H1 (cell line): ENCODE data around the gene CCDC88A. TPM values are rescaled to one million over a fixed set of nuclear protein-coding genes. Genes with fewer than 3 reads are reported as not detected.

Source experiments
- CTCF ChIA-PET: fragments of 300-600 bp; sonication (Branson Sonifier 250); formaldehyde crosslinking; loops from one replicate; lab custom pipeline; 2021; ENCODE audit not compliant: partially characterized antibody; lab: Charles Lee
- POLR2A ChIA-PET: fragments of 300-600 bp; sonication (Branson Sonifier 250); formaldehyde crosslinking; loops from one replicate; lab custom pipeline; 2021; ENCODE audit warnings: inconsistent platforms; ENCODE audit not compliant: partially characterized antibody; lab: Charles Lee
- DNase-seq, 2 experiments: peaks; one replicate each; pipeline versions ENCODE4 v3.0.0 to v3.0.0-alpha.2; 2010 to 2022; ENCODE audit warnings: low spot score in 2 of 2, low read depth in 1 of 2, mixed read lengths in 1 of 2
- FAIRE-seq: peaks from 2 replicates; lab custom pipeline; 2011; peaks lifted over from hg19 to GRCh38; lab: Jason Lieb, UNC
- H2AFZ ChIP-seq: 2 replicates; pipeline ENCODE4 v1.8.1; 2012; ENCODE audit warnings: low read length, inconsistent platforms
- H2AK5ac ChIP-seq: 2 replicates; pipeline ENCODE4 v1.6.1; 2013; ENCODE audit warnings: low read depth, low read length
- H2BK120ac ChIP-seq: replicated peaks from 2 replicates; pipeline ENCODE3; 2013; ENCODE audit warnings: low read depth, low read length, inconsistent platforms
- H2BK12ac ChIP-seq: 2 replicates; pipeline ENCODE4 v1.6.1; 2013; ENCODE audit warnings: low read depth, low read length
- H2BK15ac ChIP-seq: 2 replicates; pipeline ENCODE4 v1.6.1; 2013; ENCODE audit warnings: low read length
- H2BK20ac ChIP-seq: 2 replicates; pipeline ENCODE4 v1.6.1; 2013; ENCODE audit warnings: low read length
- H2BK5ac ChIP-seq: 2 replicates; pipeline ENCODE4 v1.6.1; 2013; ENCODE audit warnings: low read depth, low read length
- H3K14ac ChIP-seq: 2 replicates; pipeline ENCODE4 v1.6.1; 2013; ENCODE audit warnings: inconsistent platforms; ENCODE audit not compliant: insufficient read length
- H3K18ac ChIP-seq: 2 replicates; pipeline ENCODE4 v1.6.1; 2013; ENCODE audit warnings: low read length; ENCODE audit errors: extremely low read depth
- H3K23ac ChIP-seq: 2 replicates; pipeline ENCODE4 v1.6.1; 2013; ENCODE audit warnings: inconsistent platforms; ENCODE audit not compliant: insufficient read length
- H3K23me2 ChIP-seq: 2 replicates; pipeline ENCODE4 v1.6.1; 2013; ENCODE audit warnings: low read depth, low read length
- H3K27ac ChIP-seq: 2 replicates; pipeline ENCODE4 v1.6.1; 2011; ENCODE audit warnings: low read depth, low read length, inconsistent platforms
- H3K27me3 ChIP-seq, 4 experiments: replicated peaks in 1 of 4; 1 replicate in 1 of 4; 2 replicates in 3 of 4; pipeline versions ENCODE4 v1.6.1 to v1.8.1; 2011 to 2013; ENCODE audit warnings: low read length in 3 of 4, mild to moderate bottlenecking in 3 of 4, inconsistent platforms in 2 of 4, mixed read lengths in 2 of 4, moderate library complexity in 1 of 4; ENCODE audit not compliant: control insufficient read depth in 3 of 4, insufficient read depth in 3 of 4; ENCODE audit errors: extremely low read depth in 1 of 4
- H3K36me3 ChIP-seq, 4 experiments: 2 replicates each; pipeline versions ENCODE4 v1.6.1 to v1.8.1; 2011 to 2013; ENCODE audit warnings: mild to moderate bottlenecking in 4 of 4, low read length in 3 of 4, moderate library complexity in 2 of 4, control low read depth in 1 of 4, inconsistent platforms in 1 of 4; ENCODE audit not compliant: insufficient read depth in 4 of 4, control insufficient read depth in 2 of 4
- H3K4ac ChIP-seq: replicated peaks from 2 replicates; pipeline ENCODE3; 2013; ENCODE audit warnings: low read length, low read depth, mixed read lengths, inconsistent platforms; ENCODE audit not compliant: insufficient read length
- H3K4me1 ChIP-seq, 4 experiments: replicated peaks in 1 of 4; 1 replicate in 1 of 4; 2 replicates in 3 of 4; pipeline versions ENCODE4 v1.6.1 to v1.8.1; 2011 to 2013; ENCODE audit warnings: low read length in 3 of 4, inconsistent platforms in 2 of 4, mixed read lengths in 1 of 4; ENCODE audit not compliant: insufficient read depth in 4 of 4, control insufficient read depth in 3 of 4
- H3K4me2 ChIP-seq, 2 experiments: 2 replicates each; pipeline versions ENCODE4 v1.6.1 to v1.8.1; 2011 to 2013; ENCODE audit warnings: low read depth in 2 of 2, low read length in 2 of 2, control low read depth in 1 of 2, inconsistent platforms in 1 of 2, mild to moderate bottlenecking in 1 of 2; ENCODE audit not compliant: insufficient read depth in 1 of 2
- H3K4me3 ChIP-seq, 4 experiments: fragments of 200-600, 300-600 bp in 1 of 4; sonication (generic), shearing (Covaris generic), sonication (Bioruptor Twin) in 1 of 4; 2 replicates each; pipeline versions ENCODE4 v1.5.1 to v1.8.1; 2011 to 2016; ENCODE audit warnings: low read length in 4 of 4, low read depth in 3 of 4, control low read depth in 2 of 4, inconsistent platforms in 2 of 4, mild to moderate bottlenecking in 2 of 4, mixed read lengths in 1 of 4, moderate library complexity in 1 of 4; ENCODE audit not compliant: insufficient read depth in 2 of 4; ENCODE audit errors: extremely low read depth in 1 of 4
- H3K56ac ChIP-seq: replicated peaks from 2 replicates; pipeline ENCODE3; 2013; ENCODE audit warnings: low read depth, mild to moderate bottlenecking, mixed read lengths, low read length, inconsistent platforms; ENCODE audit not compliant: insufficient read length
- H3K79me1 ChIP-seq: 2 replicates; pipeline ENCODE4 v1.6.1; 2013; ENCODE audit warnings: low read depth, low read length, control low read depth
- H3K79me2 ChIP-seq, 2 experiments: 2 replicates each; pipeline versions ENCODE4 v1.6.1 to v1.8.1; 2012 to 2013; ENCODE audit warnings: low read length in 2 of 2, mild to moderate bottlenecking in 2 of 2, inconsistent platforms in 1 of 2; ENCODE audit not compliant: insufficient read depth in 2 of 2, control insufficient read depth in 1 of 2
- H3K9ac ChIP-seq, 4 experiments: replicated peaks in 1 of 4; 1 replicate in 1 of 4; 2 replicates in 3 of 4; pipeline versions ENCODE4 v1.6.1 to v1.8.1; 2011 to 2013; ENCODE audit warnings: low read depth in 3 of 4, low read length in 3 of 4, control low read depth in 2 of 4, mild to moderate bottlenecking in 2 of 4, moderate library complexity in 2 of 4, inconsistent platforms in 1 of 4; ENCODE audit errors: extremely low read depth in 1 of 4
- H3K9me3 ChIP-seq, 2 experiments: 2 replicates each; pipeline versions ENCODE4 v1.6.1 to v1.8.1; 2012 to 2013; ENCODE audit warnings: mild to moderate bottlenecking in 2 of 2, moderate library complexity in 2 of 2, control low read depth in 1 of 2, inconsistent platforms in 1 of 2, low read depth in 1 of 2, low read length in 1 of 2, mixed read lengths in 1 of 2; ENCODE audit not compliant: insufficient read depth in 2 of 2
- H4K20me1 ChIP-seq, 2 experiments: replicated peaks in 1 of 2; 2 replicates each; pipeline versions ENCODE3 to v1.8.1; 2011 to 2013; ENCODE audit warnings: inconsistent platforms in 2 of 2, low read length in 2 of 2, mild to moderate bottlenecking in 1 of 2; ENCODE audit not compliant: insufficient read depth in 2 of 2, control insufficient read depth in 1 of 2
- H4K5ac ChIP-seq: 2 replicates; pipeline ENCODE4 v1.6.1; 2013; ENCODE audit warnings: low read length, low read depth, mixed read lengths, inconsistent platforms; ENCODE audit not compliant: insufficient read length
- H4K8ac ChIP-seq: 2 replicates; pipeline ENCODE4 v1.8.0; 2013; ENCODE audit warnings: mild to moderate bottlenecking, moderate library complexity, low read length, inconsistent platforms; ENCODE audit not compliant: insufficient read depth; ENCODE audit errors: extremely low read depth
- H4K91ac ChIP-seq: replicated peaks from 2 replicates; pipeline ENCODE3; 2013; ENCODE audit warnings: low read length, mixed read lengths, inconsistent platforms; ENCODE audit not compliant: insufficient read length
- SP4 ChIP-seq: IDR thresholded peaks from 2 replicates; pipeline ENCODE4 v1.6.1; 2012; ENCODE audit warnings: low read length, inconsistent platforms
- WGBS, 2 experiments: shearing (Covaris generic) in 1 of 2; methylation state at CpG; one replicate each; pipeline versions ENCODE4 v1.1.6 to v1.1.7; 2013 to 2015; ENCODE audit warnings: low lambda C conversion rate in 2 of 2, mixed read lengths in 2 of 2, inconsistent platforms in 1 of 2, low coverage in 1 of 2, missing lambda C conversion rate in 1 of 2; ENCODE audit not compliant: insufficient replicate concordance in 2 of 2, insufficient coverage in 1 of 2, insufficient read length in 1 of 2; ENCODE audit errors: extremely low coverage in 1 of 2, missing lambda C conversion rate in 1 of 2; 5-methylcytosine and 5-hydroxymethylcytosine counted together
- polyA plus RNA-seq, 7 experiments: library from polyadenylated mRNA; depleted of rRNA in 3 of 7; stranded (reverse) in 5 of 7; unstranded in 2 of 7; fragments of >200 nt in 5 of 7; fragments of 200-250 nt in 2 of 7; gene quantifications; 1 replicate in 5 of 7; 2 replicates in 1 of 7; 4 replicates in 1 of 7; pipeline versions ENCODE4 v1.2.1 to v1.2.3, GENCODE V29; 2011 to 2013; ENCODE audit warnings: missing spikeins in 2 of 7, mixed read lengths in 2 of 7
- total RNA-seq: library from RNA; stranded (reverse); fragmentation: NEBNext Ultra II Directional; extraction: Animal tissue kit (Norgen Biotek cat#: 25700); gene quantifications from 2 replicates; pipeline ENCODE4 v1.2.1, GENCODE V29; 2021

Gene CCDC88A
- total and polyA plus RNA-seq, 2 of the 8 experiments (the other 6 are each of a cell fraction or from before 2014, with no cell fraction given): 27.0 to 98.0 TPM

DNA sequence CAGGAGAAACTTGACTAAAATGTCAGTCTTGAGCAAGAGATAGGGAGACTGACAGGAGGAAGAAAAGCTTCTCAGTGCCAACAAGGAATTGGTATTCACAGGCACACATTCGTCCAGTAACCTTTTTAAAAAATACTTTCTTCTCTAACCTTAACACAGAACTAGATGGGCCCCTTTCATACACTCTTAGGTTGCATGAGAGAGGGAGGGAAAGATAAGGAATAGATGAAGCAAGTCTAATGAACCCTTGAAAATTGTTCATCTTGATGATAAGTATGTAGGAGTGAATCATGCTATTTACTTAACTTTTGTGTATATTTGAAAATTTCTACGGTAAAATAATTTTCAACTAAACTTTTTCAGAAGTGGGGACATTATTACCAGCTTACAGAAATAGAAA is 42.0 kb upstream of the CCDC88A start:
- Histone ChIP-seq H3K79me1 (no peaks in the 10 kb centered on the region), H2BK5ac (no peak overlapping the region), H3K23ac (no peak overlapping the region), H3K27ac (no peak overlapping the region), H3K23me2 (no peaks in the 10 kb centered on the region), H3K4me2 (no peak overlapping the region), H3K4ac (no peak overlapping the region), H2AFZ (no peak overlapping the region), H3K4me3 (no peak overlapping the region), H3K56ac (no peak overlapping the region), H2BK20ac (no peak overlapping the region), H4K5ac (no peak overlapping the region), H3K36me3 (no peaks in the 10 kb centered on the region), H2BK15ac (no peak overlapping the region), H3K14ac (no peak overlapping the region), H3K9me3 (peaks cover 5 to 13% of the 10 kb centered on the region in 2 experiments; a peak in 2 of 4 replicates), H4K20me1 (no peaks in the 10 kb centered on the region), H3K27me3 (no peaks in the 10 kb centered on the region), H3K18ac (no peak overlapping the region), H2BK12ac (no peak overlapping the region), H4K91ac (no peak overlapping the region), H2AK5ac (no peak overlapping the region), H2BK120ac (no peak overlapping the region), H4K8ac (no peak overlapping the region), H3K79me2 (no peaks in the 10 kb centered on the region), H3K9ac (no peak overlapping the region), H3K4me1 (no peaks in the 10 kb centered on the region)
- no peak for FAIRE-seq
- 94% methylated on average over 2 of the region's 2 CpGs; no CpG with 5 or more reads in 1 of the 2 experiments for WGBS, 2 experiments
- DNase-seq: no peak
- CTCF ChIA-PET: no interaction called here
- POLR2A ChIA-PET: no interaction called here
- no peak for TF ChIP-seq SP4
